Thymus (tissue), 11 donors: Measurements from ENCODE around the gene APBB2. TPM values are rescaled to one million over a fixed set of nuclear protein-coding genes. Genes with fewer than 3 reads are reported as not detected.
A peak's percentile ranks its signal among the peaks of the same experiment; 100 is the strongest.

Experiments
- DNase-seq, 9 donors: peaks; one replicate each; pipeline ENCODE4 v3.0.0-alpha.2; 2013; ENCODE audit warnings: low spot score in 9 of 9, low read depth in 6 of 9, missing footprints in 1 of 9
- H3K27ac ChIP-seq, 2 donors: one replicate each; pipeline ENCODE4 v1.5.1; 2013; ENCODE audit warnings: control low read depth in 1 of 2, low read depth in 1 of 2, low read length in 1 of 2, mild to moderate bottlenecking in 1 of 2, moderate library complexity in 1 of 2
- H3K27me3 ChIP-seq, 2 donors: one replicate each; pipeline ENCODE4 v1.5.1; 2013; ENCODE audit warnings: low read length in 1 of 2; ENCODE audit not compliant: control insufficient read depth in 2 of 2, insufficient read depth in 1 of 2
- H3K36me3 ChIP-seq, 2 donors: one replicate each; pipeline ENCODE4 v1.5.1; 2013; ENCODE audit warnings: low read length in 1 of 2, mild to moderate bottlenecking in 1 of 2, moderate library complexity in 1 of 2; ENCODE audit not compliant: control insufficient read depth in 2 of 2, insufficient read depth in 2 of 2
- H3K4me1 ChIP-seq, 2 donors: one replicate each; pipeline ENCODE4 v1.5.1; 2013; ENCODE audit warnings: low read length in 2 of 2; ENCODE audit not compliant: control insufficient read depth in 2 of 2, insufficient read depth in 2 of 2
- H3K4me3 ChIP-seq, 2 donors: one replicate each; pipeline ENCODE4 v1.5.1; 2013; ENCODE audit warnings: low read length in 2 of 2, control low read depth in 1 of 2, mild to moderate bottlenecking in 1 of 2
- H3K9me3 ChIP-seq, 2 donors: one replicate each; pipeline ENCODE4 v1.5.1; 2013; ENCODE audit warnings: low read length in 1 of 2, mild to moderate bottlenecking in 1 of 2; ENCODE audit not compliant: control insufficient read depth in 2 of 2, insufficient read depth in 1 of 2
- WGBS: extraction: QIAGEN DNeasy Blood & Tissue Kit; methylation state at CpG from one replicate; pipeline ENCODE4 v1.1.7; 2013; 5-methylcytosine and 5-hydroxymethylcytosine counted together
- polyA plus RNA-seq: library from polyadenylated mRNA; stranded (reverse); fragments of 200-250 nt; gene quantifications from one replicate; pipeline ENCODE4 v1.2.3, GENCODE V29; 2013
- total RNA-seq: library from RNA; stranded (reverse); fragments of 120-200 nt; gene quantifications from one replicate; pipeline ENCODE4 v1.2.4, GENCODE V29; 2013
- donor health status: healthy.

The APBB2 gene
- total and polyA plus RNA-seq, 2 donors = 10.0 to 20.2 TPM

DNA sequence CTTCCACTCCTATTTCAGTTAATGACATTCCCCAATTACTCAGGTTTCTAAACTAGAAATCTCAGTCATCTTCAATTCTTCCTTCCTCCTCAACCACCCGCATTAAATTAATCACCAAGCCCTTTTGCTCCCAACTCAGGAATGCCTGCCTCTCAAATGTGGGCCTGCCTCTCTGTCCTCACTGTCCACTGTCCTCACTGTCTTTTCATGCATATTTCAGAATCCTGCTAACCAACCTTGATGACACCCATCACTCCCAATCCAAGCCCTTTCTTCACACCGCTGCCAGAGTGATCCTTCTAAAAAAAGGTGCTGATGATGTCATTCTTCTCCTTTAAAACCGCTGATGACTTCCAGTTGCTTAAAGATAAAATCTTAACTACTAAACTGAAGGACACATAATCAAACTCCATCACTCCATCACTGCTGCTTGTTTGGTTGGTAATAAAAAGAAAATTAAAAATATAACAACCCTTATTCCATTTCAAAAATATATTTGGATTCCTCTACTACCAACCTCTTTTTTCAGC is 5.1 kb upstream of the APBB2 start:
- Histone ChIP-seq H3K4me1 (peaks cover 4 to 16% of the 10 kb centered on the region in 2 donors), H3K27me3 (peaks cover 23 to 26% of the 10 kb centered on the region in 2 donors), H3K9me3 (no peaks in the 10 kb centered on the region), H3K36me3 (no peaks in the 10 kb centered on the region), H3K27ac (no peak overlapping the region), H3K4me3 (no peak overlapping the region)
- WGBS = 93% methylated on average over 3 of the region's 3 CpGs
- DNase-seq = no peak

DNA sequence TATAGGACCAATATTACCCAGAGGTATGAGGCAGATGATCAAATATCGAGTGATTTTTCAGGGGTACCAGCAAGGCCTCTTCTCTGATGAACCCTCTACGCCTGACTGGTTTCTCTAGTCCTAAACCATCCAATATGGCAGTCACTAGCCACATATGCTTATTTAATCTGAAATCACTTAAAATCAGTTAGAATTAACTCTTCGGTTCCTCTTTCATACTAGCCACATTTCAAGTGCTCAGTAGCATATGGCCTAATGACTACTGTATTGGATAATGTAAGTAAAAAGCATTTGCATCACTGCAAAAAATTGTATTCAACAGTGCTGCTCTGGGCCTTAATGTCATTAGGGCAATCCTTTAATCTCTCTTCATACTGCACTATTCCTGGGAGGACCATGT is 4.4 kb upstream of the APBB2 start:
- no peak for DNase-seq
- peaks cover 4 to 19% of the 10 kb centered on the region in 2 donors for H3K4me1 ChIP-seq
- no peak overlapping the region for H3K27ac ChIP-seq
- H3K36me3 ChIP-seq = no peaks in the 10 kb centered on the region
- no peaks in the 10 kb centered on the region for H3K9me3 ChIP-seq
- no peak overlapping the region for H3K4me3 ChIP-seq
- peaks cover 31 to 34% of the 10 kb centered on the region in 2 donors for H3K27me3 ChIP-seq
- WGBS = 96% methylated on average over 3 of the region's 3 CpGs

DNA sequence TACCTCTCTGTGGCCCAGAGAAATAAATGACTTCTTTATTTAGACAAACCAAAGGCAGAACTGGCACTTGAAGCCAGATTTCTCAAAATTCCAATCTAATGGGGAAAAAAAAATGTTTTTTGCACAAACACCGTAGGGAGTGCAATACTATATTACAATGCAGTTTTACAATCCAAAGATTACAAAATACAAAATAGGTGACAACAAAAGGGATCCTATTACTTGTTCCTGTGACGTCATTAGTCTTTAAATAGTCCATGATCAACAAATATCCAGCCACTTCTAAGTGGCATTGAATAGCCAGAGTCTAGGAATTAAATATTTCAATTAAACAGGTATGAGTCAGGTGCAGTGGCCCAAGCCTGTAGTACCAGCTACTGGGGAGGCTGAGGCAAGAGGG is 3.0 kb upstream of the APBB2 start:
- DNase-seq = no peak
- H3K4me1 ChIP-seq = peaks cover 4 to 25% of the 10 kb centered on the region in 2 donors
- peaks cover 42 to 45% of the 10 kb centered on the region in 2 donors for H3K27me3 ChIP-seq
- H3K36me3 ChIP-seq = no peaks in the 10 kb centered on the region
- H3K9me3 ChIP-seq = no peaks in the 10 kb centered on the region
- no peak overlapping the region for H3K27ac ChIP-seq
- 98% methylated on average over 2 of the region's 2 CpGs for WGBS
- no peak overlapping the region for H3K4me3 ChIP-seq

DNA sequence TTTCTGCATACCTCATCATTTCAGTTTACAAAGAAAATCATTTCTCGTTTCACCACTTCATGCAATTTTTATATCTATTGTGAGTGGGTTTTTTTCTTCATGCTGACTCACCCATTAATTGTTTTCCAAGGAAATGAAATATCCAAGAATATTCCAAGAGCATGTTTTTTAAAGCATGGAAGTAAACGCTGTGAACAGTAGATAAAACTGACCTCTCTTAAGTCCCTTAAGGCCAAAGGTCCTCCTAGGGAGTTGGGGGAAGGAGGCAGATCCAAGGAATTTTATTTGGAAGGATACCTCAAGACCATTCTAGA is 2.6 kb upstream of the APBB2 start:
- no peaks in the 10 kb centered on the region for H3K9me3 ChIP-seq
- H3K4me3 ChIP-seq = peak overlapping the region; percentile 49 to 69
- peaks cover 4 to 25% of the 10 kb centered on the region in 2 donors for H3K4me1 ChIP-seq
- WGBS = 31% methylated on average over 2 of the region's 2 CpGs
- peaks cover 42 to 48% of the 10 kb centered on the region in 2 donors for H3K27me3 ChIP-seq
- H3K36me3 ChIP-seq = no peaks in the 10 kb centered on the region
- no peak for DNase-seq
- H3K27ac ChIP-seq = peak overlapping the region in 1 of 2 donors; percentile 69

DNA sequence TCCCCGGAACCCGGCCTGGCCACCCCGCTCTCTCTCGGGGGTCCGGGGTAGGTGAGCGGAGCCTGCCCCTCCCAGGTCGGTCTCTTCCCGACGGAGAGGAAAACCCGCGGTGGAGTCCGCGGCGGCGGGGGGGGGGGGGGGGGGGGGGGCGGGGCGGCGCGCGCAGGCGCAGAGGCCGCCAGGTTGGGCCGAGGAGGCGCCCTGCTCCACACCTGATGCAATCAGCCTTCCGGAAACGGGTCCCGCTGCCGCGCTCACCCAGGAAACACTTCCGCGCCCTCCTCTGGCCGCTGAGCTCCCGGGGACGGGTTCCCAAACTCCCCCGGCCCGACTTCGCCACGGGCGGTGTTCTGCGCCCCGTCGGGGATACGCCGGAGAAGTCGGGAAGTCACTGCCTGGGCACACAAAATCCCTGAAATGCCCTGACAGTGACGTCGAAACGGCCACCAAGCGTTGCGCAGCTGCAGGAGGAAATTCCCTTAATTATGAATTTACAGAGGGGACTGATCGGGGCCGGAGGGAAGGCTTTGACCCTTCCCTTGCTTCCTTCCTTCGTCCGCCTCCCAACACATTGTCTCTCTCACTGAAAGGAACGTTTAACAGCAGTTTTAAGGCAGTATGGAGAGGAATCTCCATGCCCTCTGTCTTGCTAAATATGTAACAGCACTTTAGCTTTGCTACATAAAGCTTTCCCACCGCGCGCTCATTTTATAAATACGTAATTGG is 2.1 kb upstream of the APBB2 start:
- peak overlapping the region; percentile 69 to 84 for H3K27ac ChIP-seq
- 3% methylated on average over 59 of the region's 59 CpGs for WGBS
- H3K4me3 ChIP-seq = peak overlapping the region; percentile 49 to 69
- H3K27me3 ChIP-seq = peaks cover 44 to 49% of the 10 kb centered on the region in 2 donors
- peak in 8 of 9 donors; percentile 26 to 76 (median 60) for DNase-seq
- peaks cover 4 to 25% of the 10 kb centered on the region in 2 donors for H3K4me1 ChIP-seq
- no peaks in the 10 kb centered on the region for H3K9me3 ChIP-seq
- H3K36me3 ChIP-seq = no peaks in the 10 kb centered on the region

DNA sequence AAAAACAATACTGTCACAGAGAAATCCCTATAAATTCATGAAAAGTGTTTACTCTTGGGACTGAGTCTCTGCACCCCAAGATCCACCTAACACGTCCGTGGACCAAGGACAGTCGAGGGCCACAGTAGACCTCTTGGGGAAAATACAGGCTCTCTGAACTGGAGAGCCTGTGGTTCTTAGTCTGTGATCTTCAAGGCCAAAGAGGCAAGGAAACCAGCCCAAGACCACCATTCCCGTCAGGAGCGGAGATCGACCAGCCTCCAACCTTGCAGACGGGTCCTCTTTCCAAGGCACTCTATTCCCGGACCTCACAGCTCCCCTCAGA is 1.6 kb upstream of the APBB2 start:
- no peak overlapping the region for H3K27ac ChIP-seq

DNA sequence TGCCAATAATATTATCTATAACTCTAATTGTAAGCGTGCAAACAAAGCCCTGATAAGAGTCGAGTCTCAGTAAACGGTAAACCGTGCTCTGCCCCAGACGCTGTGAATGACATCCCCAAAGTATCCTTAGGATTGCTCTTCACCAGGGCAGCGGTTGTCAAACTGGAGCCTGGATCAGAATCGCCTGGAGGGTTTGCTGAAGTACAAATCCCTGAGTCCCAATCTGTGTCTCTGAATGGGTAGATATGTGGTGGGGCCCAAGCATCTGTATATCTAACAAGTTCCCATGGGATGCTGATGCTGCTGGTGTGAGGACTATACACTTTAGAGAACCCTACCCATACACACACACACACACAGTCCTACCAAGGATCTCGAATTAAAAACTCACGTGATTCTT is 813 bp upstream of the APBB2 start:
- Histone ChIP-seq H3K4me3 (no peak overlapping the region), H3K9me3 (no peaks in the 10 kb centered on the region), H3K4me1 (peaks cover 4 to 25% of the 10 kb centered on the region in 2 donors), H3K36me3 (no peaks in the 10 kb centered on the region), H3K27ac (no peak overlapping the region), H3K27me3 (peaks cover 44 to 50% of the 10 kb centered on the region in 2 donors)
- WGBS = 63% methylated on average over 9 of the region's 9 CpGs
- no peak for DNase-seq

More for the DNA sequence above, 1.6 kb upstream of the APBB2 start:
- H3K9me3 ChIP-seq = no peaks in the 10 kb centered on the region
- WGBS = 39% methylated on average over 8 of the region's 8 CpGs
- peaks cover 44 to 50% of the 10 kb centered on the region in 2 donors for H3K27me3 ChIP-seq
- H3K4me1 ChIP-seq = peaks cover 4 to 25% of the 10 kb centered on the region in 2 donors
- no peak for DNase-seq
- no peaks in the 10 kb centered on the region for H3K36me3 ChIP-seq
- peak overlapping the region; percentile 49 to 69 for H3K4me3 ChIP-seq

DNA sequence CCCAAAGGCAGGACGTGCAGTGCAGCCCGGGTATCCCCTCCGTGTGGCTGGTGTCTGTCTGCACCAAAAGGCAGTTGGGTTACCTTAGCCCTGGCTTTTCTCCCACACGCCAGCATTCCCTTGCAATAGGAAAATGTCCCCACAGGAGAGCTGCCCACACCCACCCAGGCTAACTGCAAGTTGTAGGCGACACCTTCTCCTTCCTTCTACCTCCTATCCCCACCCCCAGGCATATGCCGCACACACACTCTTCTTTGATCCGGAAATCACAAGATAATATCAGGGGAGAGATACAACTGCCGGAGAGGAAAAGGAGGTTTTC is 444 bp upstream of the APBB2 start:
- peaks cover 4 to 25% of the 10 kb centered on the region in 2 donors for H3K4me1 ChIP-seq
- peaks cover 44 to 50% of the 10 kb centered on the region in 2 donors for H3K27me3 ChIP-seq
- DNase-seq = no peak
- H3K9me3 ChIP-seq = no peaks in the 10 kb centered on the region
- WGBS = 26% methylated on average over 8 of the region's 8 CpGs
- no peaks in the 10 kb centered on the region for H3K36me3 ChIP-seq
- no peak overlapping the region for H3K27ac ChIP-seq
- no peak overlapping the region for H3K4me3 ChIP-seq

DNA sequence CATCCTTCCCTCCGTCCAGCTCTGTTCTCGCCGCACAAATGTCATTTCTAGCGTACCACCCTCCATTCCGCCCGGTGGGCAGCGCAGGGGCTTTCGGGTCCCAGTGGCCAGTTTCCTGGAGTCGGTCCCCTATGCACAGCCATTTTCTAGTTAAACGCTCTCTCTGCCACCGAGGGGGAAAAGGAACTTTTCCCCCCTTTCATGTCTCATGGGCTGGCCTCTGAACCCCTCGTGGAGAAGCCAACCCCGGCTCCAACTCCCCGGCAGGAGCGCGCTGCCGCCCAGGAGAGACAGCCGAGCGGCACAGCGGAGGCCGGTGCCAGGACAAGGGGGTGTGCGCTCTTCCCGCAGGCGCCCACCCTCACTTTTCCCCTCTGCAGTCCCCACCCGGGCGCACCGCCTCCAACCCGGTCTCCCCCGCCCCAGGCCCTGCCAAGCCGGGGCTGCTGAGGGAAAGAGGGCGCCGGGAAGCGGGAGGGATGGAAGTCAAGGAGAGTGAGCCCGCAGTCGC is 662 bp downstream of the APBB2 start:
- peaks cover 4 to 25% of the 10 kb centered on the region in 2 donors for H3K4me1 ChIP-seq
- H3K36me3 ChIP-seq = no peaks in the 10 kb centered on the region
- H3K9me3 ChIP-seq = no peaks in the 10 kb centered on the region
- H3K27me3 ChIP-seq = peaks cover 44 to 50% of the 10 kb centered on the region in 2 donors
- no peak overlapping the region for H3K27ac ChIP-seq
- DNase-seq = peak in 1 of 9 donors; percentile 24
- H3K4me3 ChIP-seq = peak overlapping the region; percentile 44 to 57
- WGBS = 3% methylated on average over 35 of the region's 35 CpGs
